SIG-M5 treated with dmso at 0.1 percent for 504 hours (cell line): ENCODE data around the gene ATP8B4.
A peak's percentile ranks its signal among the peaks of the same experiment; 100 is the strongest.
"Not testable (repeated sequence)": the region's sequence is repeated elsewhere in the genome, so short reads cannot be mapped to it uniquely, and the experiment has no call there.

ENCODE experiments used
- DNase-seq: peaks from one replicate; lab custom pipeline; 2025; ENCODE audit not compliant: unreplicated experiment; lab: John Stamatoyannopoulos, UW

Gene ATP8B4

DNA sequence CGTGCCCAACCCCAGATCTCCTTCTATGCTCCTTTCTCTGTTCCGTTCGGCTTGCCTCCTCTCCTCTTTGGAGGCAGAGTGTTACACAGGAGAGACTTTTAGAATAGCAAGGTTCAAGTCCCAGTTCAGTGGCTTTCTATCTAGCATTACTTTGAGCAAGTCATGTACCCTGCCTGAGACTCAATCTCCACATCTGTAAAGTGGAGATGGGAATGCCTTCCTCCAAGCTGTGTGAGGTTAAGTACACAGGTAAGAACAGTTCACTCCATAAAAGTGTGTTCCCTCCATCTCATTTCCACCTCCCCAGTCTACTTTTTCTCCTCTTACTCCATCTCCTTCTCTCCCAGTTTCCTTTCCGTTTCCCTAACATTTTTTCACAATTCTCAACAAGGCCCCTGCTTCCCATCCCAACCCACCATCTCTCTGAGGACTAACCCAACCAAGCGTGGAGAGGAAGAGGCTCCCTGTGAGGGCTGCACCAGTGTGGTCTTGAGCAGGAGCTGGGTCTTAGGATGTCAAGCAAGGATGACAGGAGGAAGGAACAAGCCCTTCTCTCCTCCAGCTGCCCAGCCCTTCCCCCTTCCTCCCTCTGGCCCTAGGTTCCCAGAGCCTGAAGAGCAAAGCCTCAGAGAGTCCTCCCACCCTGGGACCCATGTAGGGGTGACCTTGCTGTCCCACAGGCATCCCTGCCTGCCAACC, 6.4 kb downstream of the ATP8B4 start:
- DNase-seq = peak; percentile 57

DNA sequence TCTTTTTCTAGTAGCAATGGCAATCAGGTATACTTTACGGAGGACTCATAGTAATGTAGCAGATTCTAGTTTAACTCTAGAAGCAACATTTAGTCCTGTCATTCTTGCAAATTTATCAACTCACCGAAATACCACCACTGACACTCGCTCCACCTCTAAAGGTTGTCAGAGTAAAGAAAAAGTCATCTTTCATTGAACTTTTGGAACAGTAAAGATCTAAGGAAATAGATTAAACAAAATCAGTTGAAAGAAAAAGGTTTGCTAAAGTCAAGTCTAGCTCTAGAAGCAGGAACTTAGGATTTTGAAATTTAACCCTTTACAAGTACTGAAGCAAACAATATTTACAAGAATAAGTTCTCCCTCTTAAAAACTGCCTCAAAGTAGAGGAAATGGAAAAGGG, 8.7 kb downstream of the ATP8B4 start:
- DNase-seq = peak; percentile 64

DNA sequence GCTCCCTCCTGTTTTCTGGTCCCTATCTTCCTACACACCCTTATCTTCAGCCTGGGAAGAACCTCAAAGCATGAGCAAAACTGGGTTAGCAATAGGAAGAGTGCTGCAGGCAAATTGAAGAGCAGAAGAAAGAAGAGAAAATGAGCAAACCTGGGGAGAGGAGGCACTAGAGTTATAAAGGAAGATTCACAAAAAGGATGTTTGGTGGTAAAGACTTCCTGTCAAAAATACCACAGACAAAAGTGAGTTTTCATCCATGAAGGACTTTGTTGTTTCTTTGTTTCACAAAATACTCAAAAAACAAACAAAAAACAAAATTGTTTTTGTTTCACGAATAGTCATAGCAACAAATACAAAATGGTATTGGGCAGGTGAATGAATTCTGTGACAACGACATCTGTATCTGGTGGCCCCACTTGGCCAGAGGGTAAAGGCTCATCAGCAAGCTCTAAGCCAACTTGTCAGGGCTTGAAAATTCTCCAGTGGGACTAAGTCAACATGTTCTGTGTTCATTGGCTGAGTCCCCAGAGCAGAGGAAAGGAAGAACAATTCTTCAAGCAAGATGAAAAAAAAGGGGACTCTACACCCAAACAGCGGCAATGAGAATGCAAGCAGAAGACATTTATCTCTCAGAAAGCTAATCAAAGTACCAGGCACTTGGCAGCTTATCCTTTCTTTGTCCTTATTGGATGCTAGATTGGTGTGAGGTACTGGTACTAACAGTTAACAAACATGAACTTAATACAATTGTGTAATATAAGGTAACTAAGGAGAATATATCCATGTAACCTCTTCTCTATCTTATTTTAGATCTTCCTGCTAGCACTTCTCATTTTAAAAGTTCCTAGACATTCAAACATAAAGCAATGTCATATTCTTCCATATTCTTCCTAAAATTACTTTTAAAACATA, 9.7 kb downstream of the ATP8B4 start:
- peak; percentile 63 for DNase-seq

DNA sequence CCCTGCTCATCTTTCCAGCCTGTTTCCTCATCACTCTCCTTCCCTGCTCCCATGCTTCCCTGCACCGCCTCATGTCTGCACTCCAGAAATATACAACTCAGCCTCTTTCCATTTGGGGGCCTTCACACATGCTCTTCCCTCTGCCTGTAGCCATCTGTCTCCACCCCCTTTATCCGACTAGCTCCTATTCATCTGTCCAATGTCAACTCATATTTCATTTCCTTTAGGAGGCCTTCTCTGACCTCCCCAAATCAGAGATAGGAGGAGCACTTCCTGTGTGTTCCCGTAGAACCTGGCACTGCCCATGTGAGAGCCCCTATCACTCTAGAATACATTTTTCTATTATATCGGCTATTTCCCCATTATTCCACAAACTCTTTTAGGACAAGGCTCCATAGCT, 10.6 kb downstream of the ATP8B4 start:
- peak; percentile 60 for DNase-seq

DNA sequence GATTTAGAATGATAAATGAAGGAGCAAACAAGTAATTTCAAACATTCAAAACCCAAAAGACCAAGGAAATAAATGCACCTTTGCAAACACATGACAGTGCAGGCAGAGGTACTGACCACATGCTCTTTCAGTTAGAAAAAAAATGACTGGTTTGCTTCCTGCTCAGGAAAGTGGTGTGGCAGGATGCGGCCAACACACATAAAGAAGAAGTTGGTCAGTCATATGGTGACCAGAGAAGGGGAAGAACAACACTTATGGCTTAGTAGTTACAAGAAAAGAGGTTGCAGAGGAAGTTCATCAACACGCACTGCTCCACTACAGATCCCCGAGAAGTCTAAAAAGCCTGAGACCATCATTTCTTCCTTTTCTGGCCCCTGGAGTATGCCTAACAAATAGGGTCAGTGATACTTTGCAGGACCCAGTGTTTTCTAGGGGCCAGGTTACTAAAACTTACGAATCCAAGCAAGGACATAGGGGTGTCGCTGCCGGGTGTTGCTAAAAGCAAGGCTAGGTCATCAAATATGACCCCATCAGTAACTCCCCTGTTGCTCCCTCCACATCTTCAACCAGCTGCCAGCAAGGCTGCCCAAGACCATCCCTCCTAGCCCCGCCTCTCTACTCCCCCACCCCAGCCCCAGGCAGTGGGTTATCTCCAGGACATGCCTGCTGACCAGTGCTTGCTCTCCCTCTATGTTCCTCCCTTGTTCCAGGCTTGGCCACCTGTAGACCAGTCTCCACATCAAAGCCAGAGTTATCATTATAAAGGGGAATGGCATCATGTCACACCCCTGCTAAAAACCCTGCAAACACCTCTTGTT, 11.2 kb downstream of the ATP8B4 start:
- peak; percentile 92 for DNase-seq

DNA sequence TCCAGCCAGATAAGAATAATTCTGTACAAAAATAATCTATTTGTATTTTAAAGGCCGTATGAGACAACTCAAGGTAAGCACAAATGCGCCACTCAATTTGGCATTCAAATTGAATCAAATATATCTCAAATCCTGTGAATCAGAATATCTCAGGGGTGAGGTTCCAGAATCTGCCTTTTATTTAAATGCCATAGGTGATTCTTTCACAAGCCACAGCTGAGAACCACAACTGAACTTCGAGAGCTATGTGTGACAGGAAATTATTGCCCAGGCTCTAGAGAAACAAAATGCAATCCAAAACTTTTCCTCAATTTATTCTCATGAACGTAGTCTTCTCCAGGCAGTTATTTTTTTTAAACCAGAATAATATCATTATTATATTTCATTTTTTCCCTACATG, 11.9 kb downstream of the ATP8B4 start:
- DNase-seq = no peak

DNA sequence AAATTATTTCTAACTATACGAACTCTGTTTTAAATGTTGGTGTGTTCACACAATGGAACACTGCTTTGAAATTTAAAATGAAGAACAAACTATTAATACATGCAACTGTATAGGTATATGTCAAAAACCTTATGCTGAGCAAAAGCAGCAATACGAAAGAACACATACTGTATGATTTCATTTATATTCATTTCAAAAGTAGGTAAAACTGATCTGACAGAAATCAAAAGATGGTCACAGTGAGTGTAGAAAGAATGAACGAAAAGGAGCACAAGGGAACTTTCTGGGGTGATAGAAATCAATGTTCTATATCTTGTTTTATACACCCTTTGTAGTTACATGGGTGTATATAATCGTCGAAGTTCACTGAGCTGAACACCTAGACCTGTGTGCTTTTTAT, 12.6 kb downstream of the ATP8B4 start:
- no peak for DNase-seq

DNA sequence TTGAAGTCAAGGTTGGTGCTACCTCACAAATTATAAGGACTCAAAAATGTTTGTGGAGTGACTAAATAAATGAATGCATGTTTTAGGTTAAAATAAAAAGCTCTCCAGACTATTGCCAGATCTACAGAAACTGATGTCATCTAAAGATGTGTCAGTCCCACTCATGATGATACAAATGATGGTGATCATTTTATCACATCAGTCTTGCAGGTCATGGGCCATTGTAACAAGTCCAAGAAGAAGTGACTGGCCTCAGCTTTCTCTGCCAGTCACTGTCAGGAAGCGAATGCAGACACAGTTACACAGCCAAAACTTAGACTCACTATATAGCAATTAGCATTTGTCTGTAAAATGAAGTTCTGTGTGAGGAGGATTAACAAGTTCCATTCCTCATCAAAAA, 18.5 kb downstream of the ATP8B4 start:
- no peak for DNase-seq

DNA sequence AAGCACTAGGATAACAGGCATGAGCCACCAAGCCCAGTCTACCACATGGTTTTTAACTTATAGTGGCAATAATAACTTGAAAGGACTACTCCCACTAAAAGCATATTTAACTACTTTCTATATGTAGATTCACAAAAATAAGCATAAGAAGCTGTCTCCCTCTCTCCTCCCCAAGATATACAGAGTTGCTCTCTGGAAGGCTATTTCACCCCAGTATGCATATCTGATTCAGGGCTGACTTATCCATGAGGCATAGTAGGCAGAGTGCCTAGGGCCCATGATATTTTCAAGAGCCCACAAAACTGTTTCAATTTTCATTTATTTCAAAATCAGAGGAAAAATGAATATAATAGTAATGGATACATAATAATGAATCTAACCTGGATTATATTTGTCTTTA, 20.5 kb downstream of the ATP8B4 start:
- DNase-seq = no peak

DNA sequence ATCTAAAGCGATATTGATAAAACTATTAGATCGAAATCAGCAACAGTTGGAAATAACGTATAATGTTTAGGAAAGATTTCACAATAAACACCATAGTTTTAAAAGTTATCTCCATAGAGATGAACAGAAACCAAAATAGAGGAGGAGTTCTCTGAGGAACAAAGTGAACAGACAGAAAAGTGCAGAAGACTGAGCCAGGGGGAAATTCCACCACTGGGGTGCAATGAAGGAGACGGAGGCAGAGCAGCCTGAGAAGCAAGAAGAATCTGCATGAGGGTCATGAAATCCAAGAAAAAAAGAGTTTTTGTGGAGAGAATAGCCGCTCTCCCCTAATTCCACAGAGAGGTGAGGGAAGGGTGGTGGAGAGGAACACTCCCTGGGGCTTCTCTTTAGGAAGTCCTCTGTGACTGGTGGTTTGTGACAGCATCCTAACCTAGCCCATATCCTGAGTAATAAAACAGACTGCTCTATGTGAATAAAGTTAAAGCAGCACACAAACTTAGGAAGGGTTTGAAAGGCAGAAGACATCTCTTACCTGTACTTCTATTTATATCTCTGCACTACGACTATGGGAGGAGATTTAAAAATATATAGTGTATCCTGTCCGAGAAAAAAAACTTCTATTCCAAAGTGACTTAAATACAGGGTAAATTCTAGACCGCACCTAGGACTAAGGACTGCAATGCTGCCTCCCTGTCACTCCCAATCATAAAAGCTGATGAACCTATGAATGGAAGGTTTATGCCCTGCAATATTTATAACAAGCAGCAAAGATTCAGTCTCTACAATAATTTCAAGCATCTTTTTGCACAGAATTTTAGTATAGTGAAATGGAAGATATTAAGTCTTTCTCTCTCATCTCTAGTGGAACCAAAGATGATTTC, 22.9 kb downstream of the ATP8B4 start:
- DNase-seq = no peak

DNA sequence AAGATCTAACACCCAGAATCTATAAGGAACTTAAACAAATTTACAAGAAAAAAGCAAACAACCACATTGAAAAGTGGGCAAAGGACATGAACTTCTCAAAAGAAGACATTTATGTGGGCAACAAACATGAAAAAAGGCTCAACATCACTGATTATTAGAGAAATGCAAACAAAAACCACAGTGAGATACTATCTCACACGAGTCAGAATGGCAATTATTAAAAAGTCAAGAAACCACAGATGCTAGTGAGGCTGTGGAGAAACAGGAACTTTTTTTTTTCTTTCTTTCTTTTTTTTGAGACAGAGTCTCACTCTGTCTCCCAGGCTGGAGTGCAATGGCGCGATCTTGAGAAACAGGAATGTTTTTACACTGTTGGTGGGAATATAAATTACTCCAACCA, 29.6 kb downstream of the ATP8B4 start:
- DNase-seq = not testable (repeated sequence)

DNA sequence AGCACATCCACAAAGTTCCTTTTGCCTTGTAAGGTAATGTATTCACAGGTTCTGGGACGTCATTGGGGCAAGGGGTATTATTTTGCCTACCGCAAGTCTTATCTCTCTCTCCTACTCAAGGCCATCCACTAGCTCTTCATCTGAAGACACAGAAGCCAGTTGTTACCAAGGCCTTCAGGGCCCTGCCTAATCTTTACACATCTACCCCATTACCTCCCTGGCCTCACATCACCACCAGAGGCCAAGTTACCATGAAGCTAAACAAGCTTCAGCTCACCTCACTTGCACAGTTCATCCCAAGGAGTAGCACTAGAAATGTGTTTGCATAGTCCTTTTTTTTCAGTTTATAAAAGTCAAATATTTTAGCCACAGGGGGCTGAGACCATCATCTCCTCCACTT, 34.1 kb downstream of the ATP8B4 start:
- no peak for DNase-seq

DNA sequence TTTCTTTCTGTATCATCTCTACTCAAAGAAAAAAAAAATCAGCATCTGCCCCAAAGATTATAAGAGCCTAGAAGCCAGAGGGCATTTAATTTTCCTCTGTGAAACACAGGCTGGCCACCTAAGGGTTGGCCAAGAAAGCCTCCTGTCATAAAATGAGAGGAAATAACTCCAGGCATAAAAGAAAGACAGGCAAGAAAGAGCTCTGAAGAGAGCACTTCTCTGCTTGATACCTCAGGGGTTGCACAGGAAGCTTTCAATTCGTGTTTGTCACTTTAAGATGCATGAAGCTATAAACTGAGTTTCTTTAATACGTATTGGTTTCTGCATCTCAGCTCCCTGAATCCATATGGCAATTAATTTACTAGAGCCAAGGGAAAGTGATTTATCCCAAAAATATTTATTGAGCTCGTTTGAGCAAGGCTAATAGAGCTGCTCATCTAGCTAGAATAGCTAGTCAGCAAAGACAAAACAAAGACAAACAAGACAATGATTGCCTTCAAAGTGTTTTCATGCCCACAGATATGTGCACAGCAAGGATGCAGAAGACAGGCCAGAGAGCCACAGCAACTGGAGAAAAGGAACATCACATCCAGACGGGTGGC, 35.5 kb downstream of the ATP8B4 start:
- no peak for DNase-seq

DNA sequence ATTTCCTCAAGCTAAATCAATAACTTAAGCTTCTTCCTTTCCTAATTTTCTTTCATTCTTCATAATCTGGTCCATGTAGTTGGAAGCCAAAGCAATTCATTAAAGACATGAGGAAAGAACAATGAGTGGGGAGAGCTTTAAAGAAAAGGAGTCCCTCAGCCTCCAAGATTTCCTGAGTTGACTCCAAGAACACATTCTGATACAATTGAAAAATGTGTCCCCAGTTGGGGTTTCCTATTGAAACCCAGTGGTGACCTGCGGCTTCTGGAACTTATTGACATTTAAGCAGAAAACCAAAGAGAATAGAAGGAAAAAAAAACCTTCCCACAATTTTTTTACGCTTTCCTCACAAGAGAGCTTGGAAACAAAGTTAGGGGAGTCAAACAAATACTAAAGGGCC, 37.0 kb downstream of the ATP8B4 start:
- no peak for DNase-seq

DNA sequence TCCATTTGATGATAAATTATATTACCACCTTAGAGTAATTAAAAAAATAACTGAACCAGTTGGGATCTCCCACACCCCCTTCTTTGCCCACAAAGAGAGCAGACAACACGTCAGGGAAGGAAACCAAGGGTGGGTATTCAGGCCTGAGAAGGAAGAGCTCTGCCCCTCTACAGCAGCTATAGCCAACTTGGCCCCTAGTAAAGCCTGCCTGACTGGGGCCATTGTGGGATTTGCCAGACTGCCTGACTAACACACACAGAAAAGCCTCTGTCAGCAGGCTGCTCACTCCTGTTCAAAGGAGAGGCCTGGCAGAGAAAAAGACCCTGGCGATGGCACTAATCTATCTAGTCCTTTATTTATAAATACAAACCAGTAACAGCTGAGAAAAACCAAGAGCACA, 41.4 kb downstream of the ATP8B4 start:
- DNase-seq = no peak

DNA sequence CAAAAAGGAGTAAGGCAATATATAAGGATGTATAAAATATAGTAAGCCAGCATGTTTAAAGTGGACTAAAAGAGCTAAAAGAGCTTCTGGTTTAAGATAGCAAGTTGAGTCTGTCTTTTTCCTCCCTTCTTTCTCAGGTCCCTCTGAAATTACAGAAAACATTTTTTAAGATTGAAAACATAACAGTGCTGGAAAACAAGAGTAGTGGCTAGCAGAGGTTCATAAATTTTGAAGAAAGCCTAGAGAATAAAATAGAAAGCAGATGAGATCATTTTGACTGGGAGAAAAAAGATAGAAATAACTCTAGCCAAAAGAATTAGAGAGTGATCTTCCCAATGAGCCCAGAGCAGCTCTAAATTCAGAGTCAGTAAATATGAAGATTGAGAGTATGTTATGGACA, 41.9 kb downstream of the ATP8B4 start:
- no peak for DNase-seq

DNA sequence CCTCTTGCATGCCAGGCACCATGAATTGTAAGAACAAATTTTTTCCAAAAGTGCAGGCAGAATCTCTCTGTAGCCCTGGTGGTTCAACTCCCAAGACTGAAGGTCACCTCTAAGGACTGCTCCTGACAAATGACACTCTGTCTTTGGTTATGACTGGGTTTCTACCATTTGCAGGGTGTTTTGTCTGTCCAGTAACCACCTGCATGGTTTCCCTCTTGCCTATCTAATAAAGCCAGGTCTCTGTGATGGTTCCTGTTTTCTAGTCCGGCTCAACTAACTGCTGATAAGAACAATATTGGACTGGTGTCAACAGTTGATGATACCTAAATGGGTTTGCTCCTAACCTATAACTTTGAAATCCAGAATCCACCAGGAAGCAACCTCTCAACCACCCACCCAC, 43.7 kb downstream of the ATP8B4 start:
- no peak for DNase-seq

DNA sequence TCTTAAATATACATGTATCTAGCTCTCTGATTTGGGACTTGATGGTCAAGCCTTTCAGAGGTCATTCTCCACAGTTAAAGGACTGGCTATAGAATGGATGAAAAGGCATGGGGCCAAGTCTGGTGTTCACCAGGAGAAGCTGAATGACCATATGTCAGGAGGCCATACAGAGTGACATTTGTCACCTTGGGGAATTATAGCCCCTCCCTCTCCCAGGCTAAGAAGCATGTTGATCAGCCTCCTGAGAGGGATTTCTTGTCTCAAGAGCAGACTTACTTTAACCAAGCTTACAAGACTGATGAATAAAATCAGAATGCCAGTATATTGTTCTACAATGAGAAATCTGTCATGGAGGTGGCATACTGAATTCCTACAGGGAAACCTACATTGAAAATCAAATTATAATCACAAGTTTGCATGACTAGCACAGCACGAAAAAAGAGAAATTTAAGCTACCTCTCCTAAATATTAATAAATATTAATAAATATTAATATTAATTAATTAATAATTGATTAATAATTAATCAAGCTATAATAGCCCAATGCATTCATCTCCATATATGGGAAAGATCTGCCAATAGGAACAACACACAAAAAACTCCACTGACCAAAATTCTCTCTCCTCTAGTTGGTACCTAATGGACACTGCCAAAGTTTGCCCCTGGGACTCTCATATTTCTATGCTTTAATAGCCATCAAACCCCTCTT, 47.3 kb downstream of the ATP8B4 start:
- DNase-seq = no peak

DNA sequence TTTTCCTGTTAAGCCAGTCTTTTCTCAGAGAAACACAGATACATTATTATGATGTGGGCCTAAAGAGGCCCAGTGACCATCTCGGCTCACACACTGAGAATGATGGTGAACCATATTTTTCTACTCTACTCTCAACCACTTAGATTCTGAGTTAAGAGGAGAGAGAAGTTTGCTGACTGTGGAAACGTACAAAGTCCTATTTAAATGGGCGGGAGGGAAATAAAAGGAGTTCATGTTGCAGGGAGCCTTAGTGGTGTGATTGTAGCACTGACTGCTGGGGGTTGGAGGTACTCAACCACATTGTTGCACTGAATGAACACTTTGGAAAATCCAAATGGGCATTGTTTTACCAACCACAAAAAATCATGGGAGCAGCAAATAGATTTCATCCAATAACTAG, 51.0 kb downstream of the ATP8B4 start:
- no peak for DNase-seq

DNA sequence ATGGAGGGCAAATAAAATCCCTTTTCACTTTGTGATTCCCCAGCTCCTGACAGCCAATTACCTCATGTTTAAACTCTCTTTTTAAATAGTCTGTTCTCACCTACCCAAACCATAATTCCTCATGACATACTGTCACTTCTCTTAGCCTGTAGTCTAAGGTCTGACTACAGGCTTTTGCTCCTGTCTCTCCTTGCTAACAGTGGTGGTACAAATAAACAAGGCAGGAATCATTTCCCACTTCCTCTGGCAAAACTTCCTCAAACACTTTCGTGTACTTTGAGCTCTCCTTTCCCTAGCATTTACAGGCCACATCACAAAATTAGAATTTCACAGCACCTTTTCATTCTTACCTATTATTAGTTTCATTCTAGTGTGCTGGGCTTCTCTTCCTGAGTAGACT, 51.8 kb downstream of the ATP8B4 start:
- DNase-seq = no peak
